ENCODE data around the gene C11orf68. TPM values are rescaled to one million over a fixed set of nuclear protein-coding genes. Genes with fewer than 3 reads are reported as not detected.

The C11orf68 gene
- total RNA-seq, 4 donors from 2014 or later: 5.8 to 15.6 (median 10.6) TPM

DNA sequence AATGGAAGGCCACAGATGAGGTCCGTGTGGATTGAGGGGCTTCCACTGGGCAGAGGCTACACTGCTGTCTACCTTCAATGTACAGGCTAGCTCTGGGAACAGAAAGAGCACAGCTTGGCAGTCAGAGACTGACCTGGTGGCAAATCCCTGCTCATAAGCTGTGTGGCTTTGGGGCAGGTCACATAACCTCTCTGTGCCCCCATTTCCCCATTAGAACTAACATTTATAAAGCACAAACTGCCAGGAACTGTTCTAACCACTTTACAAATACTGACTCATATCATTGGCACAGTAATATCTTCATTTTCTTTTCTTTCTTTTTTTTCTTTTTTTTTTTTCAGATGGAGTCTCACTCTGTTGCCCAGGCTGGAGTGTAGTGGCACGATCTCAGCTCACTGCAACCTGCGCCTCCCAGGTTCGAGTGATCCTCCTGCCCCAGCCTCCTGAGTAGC is 21.8 kb downstream of the C11orf68 start:
- Histone ChIP-seq H3K36me3 (peaks cover 0 to 22% (median 0%) of the 10 kb centered on the region in 3 donors), H3K4me3 (no peak overlapping the region), H3K9me3 (no peaks in the 10 kb centered on the region), H3K4me1 (peaks cover 29 to 74% (median 31%) of the 10 kb centered on the region in 3 donors), H3K27me3 (peaks cover 0 to 11% (median 0%) of the 10 kb centered on the region in 4 donors), H3K27ac (no peak overlapping the region)
- intact Hi-C loops (cut with DNase I): no loop called here
- TF ChIP-seq CTCF (IDR thresholded peaks at IDR 0.05): no peak
- DNase-seq: no peak
- WGBS, 2 donors: 53 to 67% methylated on average over 1 to 4 of the region's 4 CpGs

GRCh38 chr11:65896034-65896999 is 22.5 kb downstream of the C11orf68 start:
- 80 to 91% methylated on average over 7 to 8 of the region's 14 CpGs for WGBS, 2 donors
- no peaks in the 10 kb centered on the region for H3K9me3 ChIP-seq
- no peak for DNase-seq
- H3K4me3 ChIP-seq: no peak overlapping the region
- intact Hi-C loops (cut with DNase I): no loop called here
- TF ChIP-seq CTCF (IDR thresholded peaks at IDR 0.05) (no peak), POLR2A (IDR thresholded peaks at IDR 0.05) (no peak)
- H3K27me3 ChIP-seq: peaks cover 0 to 11% (median 0%) of the 10 kb centered on the region in 4 donors
- peaks cover 0 to 23% (median 0%) of the 10 kb centered on the region in 3 donors for H3K36me3 ChIP-seq
- no peak overlapping the region for H3K27ac ChIP-seq
- peaks cover 36 to 75% (median 38%) of the 10 kb centered on the region in 3 donors for H3K4me1 ChIP-seq

DNA sequence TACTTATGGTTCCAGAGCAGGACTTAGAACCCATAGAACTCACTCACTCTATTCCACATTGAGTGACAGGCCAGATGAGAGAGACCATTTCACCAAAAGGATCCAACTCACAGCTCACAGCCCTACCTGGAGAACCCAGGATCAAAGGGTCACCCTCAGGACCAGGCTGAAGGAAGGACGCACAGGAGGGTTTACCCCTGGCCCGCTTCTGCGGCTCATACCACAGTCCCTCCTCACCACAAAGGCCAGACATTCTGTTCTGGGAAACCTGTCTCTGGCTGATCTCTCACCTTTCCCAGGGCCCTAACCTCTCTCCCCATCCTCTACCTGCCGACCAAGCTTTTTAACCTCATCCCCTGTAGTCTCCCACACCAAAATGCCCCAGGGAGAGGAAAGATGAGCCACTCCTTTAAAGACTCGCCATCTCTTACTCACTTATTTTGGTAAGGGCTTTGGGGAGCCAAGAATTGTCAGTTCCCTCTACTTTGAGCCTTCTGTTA is 23.3 kb downstream of the C11orf68 start:
- peaks cover 0 to 11% (median 0%) of the 10 kb centered on the region in 4 donors for H3K27me3 ChIP-seq
- peaks cover 39 to 76% (median 41%) of the 10 kb centered on the region in 3 donors for H3K4me1 ChIP-seq
- no peak overlapping the region for H3K27ac ChIP-seq
- no peaks in the 10 kb centered on the region for H3K9me3 ChIP-seq
- no peak overlapping the region for H3K4me3 ChIP-seq
- no peak for TF ChIP-seq POLR2A (IDR thresholded peaks at IDR 0.05)
- no peak for TF ChIP-seq CTCF (IDR thresholded peaks at IDR 0.05)
- WGBS, 2 donors: 74 to 75% methylated on average over 5 of the region's 5 CpGs
- no peak for DNase-seq
- H3K36me3 ChIP-seq: peaks cover 0 to 23% (median 0%) of the 10 kb centered on the region in 3 donors
- intact Hi-C loops (cut with DNase I): no loop called here

GRCh38 chr11:65894034-65894591 is 24.7 kb downstream of the C11orf68 start:
- intact Hi-C loops (cut with DNase I): no loop called here
- peaks cover 45 to 76% (median 45%) of the 10 kb centered on the region in 3 donors for H3K4me1 ChIP-seq

More at GRCh38 chr11:65894034-65894591, 24.7 kb downstream of the C11orf68 start:
- 58 to 83% methylated on average over 6 to 11 of the region's 16 CpGs for WGBS, 2 donors
- peaks cover 0 to 2% (median 0%) of the 10 kb centered on the region in 4 donors for H3K27me3 ChIP-seq
- TF ChIP-seq CTCF (IDR thresholded peaks at IDR 0.05) (no peak), POLR2A (IDR thresholded peaks at IDR 0.05) (peak in 1 of 4 donors; percentile 33)
- H3K9me3 ChIP-seq: no peaks in the 10 kb centered on the region
- peaks cover 0 to 23% (median 0%) of the 10 kb centered on the region in 3 donors for H3K36me3 ChIP-seq
- peak overlapping the region in 3 of 4 donors; percentile 11 to 54 (median 15) for H3K4me3 ChIP-seq
- DNase-seq: no peak
- H3K27ac ChIP-seq: peak overlapping the region; percentile 68 to 98 (median 97)
